Left ventricle myocardium superior (tissue), 1 donor: ENCODE results near the gene CYP21A2. TPM values are rescaled to one million over a fixed set of nuclear protein-coding genes. Genes with fewer than 3 reads are reported as not detected.

Experiments used
- ATAC-seq: fragments of 200-7000 bp; cut with Tn5 transposase; one replicate; pipeline ENCODE4 v1.9.1; 2020; ENCODE audit warnings: mild to moderate bottlenecking, moderate library complexity
- DNase-seq: peaks from one replicate; pipeline ENCODE4 v3.0.0-alpha.2; 2020
- intact Hi-C: fragments of 100-400 bp; cut with micrococcal nuclease; formaldehyde crosslinking; loops from one replicate; pipeline ENCODE4 v1.11.0; 2022
- total RNA-seq: library from RNA; stranded (reverse); fragmentation: NEBNext Ultra II Directional; extraction: Animal tissue kit (Norgen Biotek cat#: 25700); gene quantifications from one replicate; pipeline ENCODE4 v1.2.1, GENCODE V29; 2021
- donor health status: DM: no; HTN: yes; CAD: no; lungs with severe emphysema.

The CYP21A2 gene
- total RNA-seq, 1 donor from 2014 or later, result 0.52 TPM

GRCh38 chr6:32073613-32074012 is 35.4 kb downstream of the CYP21A2 start:
- intact Hi-C loops, result no loop called here
- no peak for DNase-seq

GRCh38 chr6:32074996-32075532 is 36.8 kb downstream of the CYP21A2 start:
- intact Hi-C loops, result no loop called here
- DNase-seq (peak; percentile 8), ATAC-seq (no peak)

More at GRCh38 chr6:32073613-32074012, 35.4 kb downstream of the CYP21A2 start:
- no peak for ATAC-seq

- ATAC-seq (no peak), DNase-seq (peak; percentile 12)
- intact Hi-C loops, result no loop called here
These were observed 37.6 kb downstream of the CYP21A2 start for GRCh38 chr6:32075781-32076180.

- intact Hi-C loops, result no loop called here
- DNase-seq, result peak; percentile 75
- ATAC-seq, result peak; percentile 49
These were observed 38.1 kb downstream of the CYP21A2 start for GRCh38 chr6:32076321-32076809.

- DNase-seq (no peak), ATAC-seq (no peak)
- intact Hi-C loops, result no loop called here
These were observed 41.5 kb downstream of the CYP21A2 start for GRCh38 chr6:32079566-32080290.

- intact Hi-C loops, result no loop called here
- DNase-seq (peak; percentile 82), ATAC-seq (peak; percentile 73)
These were observed 43.2 kb downstream of the CYP21A2 start for GRCh38 chr6:32081168-32081990.

- DNase-seq (no peak), ATAC-seq (peak; percentile 1)
- intact Hi-C loops, result no loop called here
These were observed 44.3 kb downstream of the CYP21A2 start for GRCh38 chr6:32082478-32082877.

GRCh38 chr6:32082935-32083334 is 44.7 kb downstream of the CYP21A2 start:
- ATAC-seq (peak; percentile 68), DNase-seq (peak; percentile 75)
- intact Hi-C loops, result no loop called here

- intact Hi-C loops, result no loop called here
- no peak for ATAC-seq
- no peak for DNase-seq
These were observed 45.9 kb downstream of the CYP21A2 start for GRCh38 chr6:32083812-32084768.

GRCh38 chr6:32084780-32085179 is 46.6 kb downstream of the CYP21A2 start:
- no peak for DNase-seq
- intact Hi-C loops, result no loop called here
- no peak for ATAC-seq

- intact Hi-C loops, result no loop called here
- DNase-seq (no peak), ATAC-seq (no peak)
These were observed 47.7 kb downstream of the CYP21A2 start for GRCh38 chr6:32085759-32086459.

- intact Hi-C loops, result no loop called here
- ATAC-seq (no peak), DNase-seq (peak; percentile 56)
These were observed 48.7 kb downstream of the CYP21A2 start for GRCh38 chr6:32086661-32087573.

GRCh38 chr6:32087574-32088486 is 49.6 kb downstream of the CYP21A2 start:
- intact Hi-C loops, result no loop called here
- peak; percentile 90 for DNase-seq

GRCh38 chr6:32088487-32089049 is 50.4 kb downstream of the CYP21A2 start:
- ATAC-seq, result no peak
- no peak for DNase-seq
- intact Hi-C loops, result no loop called here

More at GRCh38 chr6:32087574-32088486, 49.6 kb downstream of the CYP21A2 start:
- peak; percentile 83 for ATAC-seq

GRCh38 chr6:32089082-32089828 is 51.0 kb downstream of the CYP21A2 start:
- intact Hi-C loops, result no loop called here
- ATAC-seq (no peak), DNase-seq (no peak)
